ENCODE results near the gene PPAT. TPM values are rescaled to one million over a fixed set of nuclear protein-coding genes. Genes with fewer than 3 reads are reported as not detected.

The PPAT gene
- total and polyA plus RNA-seq, 11 donors: 0.65 to 6.5 (median 3.7) TPM

- H3K4me1 ChIP-seq: no peaks in the 10 kb centered on the region
- peak in 1 of 4 donors; percentile 38 for ATAC-seq
Observed at GRCh38 chr4:56448301-56448700, 12.9 kb upstream of the PPAT start.

GRCh38 chr4:56445699-56446098 is 10.3 kb upstream of the PPAT start:
- intact Hi-C loops (cut with DNase I): no loop called here
- Histone ChIP-seq H3K27ac (no peak overlapping the region), H3K9me3 (no peaks in the 10 kb centered on the region), H3K4me3 (no peak overlapping the region), H3K36me3 (peaks cover 0 to 69% (median 45%) of the 10 kb centered on the region in 9 donors), H3K27me3 (no peaks in the 10 kb centered on the region), H3K4me1 (no peaks in the 10 kb centered on the region)
- no peak for DNase-seq
- no peak for ATAC-seq
- TF ChIP-seq POLR2A (IDR thresholded peaks at IDR 0.05) (no peak), CTCF (IDR thresholded peaks at IDR 0.05) (no peak)
- WGBS, 4 donors: 93 to 97% (median 96%) methylated on average over 1 of the region's 1 CpG

More at GRCh38 chr4:56448301-56448700, 12.9 kb upstream of the PPAT start:
- Histone ChIP-seq H3K27me3 (no peaks in the 10 kb centered on the region), H3K36me3 (peaks cover 0 to 83% (median 52%) of the 10 kb centered on the region in 9 donors), H3K9me3 (no peaks in the 10 kb centered on the region), H3K27ac (no peak overlapping the region), H3K4me3 (no peak overlapping the region)
- intact Hi-C loops (cut with DNase I): no loop called here
- TF ChIP-seq CTCF (IDR thresholded peaks at IDR 0.05) (no peak), POLR2A (IDR thresholded peaks at IDR 0.05) (no peak)
- DNase-seq: no peak

- 90 to 98% (median 96%) methylated on average over 2 of the region's 2 CpGs for WGBS, 4 donors
- no peaks in the 10 kb centered on the region for H3K27me3 ChIP-seq
- TF ChIP-seq POLR2A (IDR thresholded peaks at IDR 0.05) (no peak), CTCF (IDR thresholded peaks at IDR 0.05) (no peak)
- no peak overlapping the region for H3K4me3 ChIP-seq
- H3K9me3 ChIP-seq: no peaks in the 10 kb centered on the region
- intact Hi-C loops (cut with DNase I): no loop called here
- DNase-seq: no peak
- H3K27ac ChIP-seq: no peak overlapping the region
- ATAC-seq: no peak
- no peaks in the 10 kb centered on the region for H3K4me1 ChIP-seq
- H3K36me3 ChIP-seq: peaks cover 0 to 59% (median 35%) of the 10 kb centered on the region in 9 donors
Observed at GRCh38 chr4:56444719-56445118, 9.3 kb upstream of the PPAT start.

GRCh38 chr4:56440983-56441382 is 5.6 kb upstream of the PPAT start:
- Histone ChIP-seq H3K27ac (no peak overlapping the region), H3K4me3 (no peak overlapping the region), H3K27me3 (no peaks in the 10 kb centered on the region), H3K4me1 (peaks cover 0 to 14% (median 6%) of the 10 kb centered on the region in 12 donors), H3K36me3 (peaks cover 0 to 29% (median 15%) of the 10 kb centered on the region in 9 donors), H3K9me3 (no peaks in the 10 kb centered on the region)
- no peak for DNase-seq
- ATAC-seq: no peak
- intact Hi-C loops (cut with DNase I): no loop called here
- WGBS, 4 donors: 90 to 100% (median 94%) methylated on average over 1 of the region's 1 CpG
- TF ChIP-seq CTCF (IDR thresholded peaks at IDR 0.05) (no peak), POLR2A (IDR thresholded peaks at IDR 0.05) (no peak)

All from heart left ventricle (tissue), 16 donors.